ENCODE data around the gene PAK2. TPM values are rescaled to one million over a fixed set of nuclear protein-coding genes. Genes with fewer than 3 reads are reported as not detected.

The PAK2 gene
- total and polyA plus RNA-seq, 12 donors: 14.5 to 62.2 (median 50.4) TPM

- peaks cover 0 to 5% (median 0%) of the 10 kb centered on the region in 7 donors for H3K27me3 ChIP-seq
- H3K9me3 ChIP-seq: no peaks in the 10 kb centered on the region
- peak in 3 of 9 donors; percentile 12 to 25 (median 13) for TF ChIP-seq CTCF (IDR thresholded peaks at IDR 0.05)
- H3K27ac ChIP-seq: no peak overlapping the region
- 7 to 18% methylated on average over 1 of the region's 1 CpG for WGBS, 2 donors
- no peak overlapping the region for H3K4me3 ChIP-seq
- no peak for DNase-seq
- H3K36me3 ChIP-seq: no peaks in the 10 kb centered on the region
- intact Hi-C loops (cut with DNase I): no loop called here
- no peak for ATAC-seq
- H3K4me1 ChIP-seq: peaks cover 0 to 36% (median 0%) of the 10 kb centered on the region in 9 donors
These were observed 45.4 kb upstream of the PAK2 start for GRCh38 chr3:196694202-196694638.

- WGBS, 2 donors: 93 to 96% methylated on average over 17 of the region's 17 CpGs
- intact Hi-C loops (cut with DNase I): no loop called here
- Histone ChIP-seq H3K4me1 (peaks cover 0 to 28% (median 0%) of the 10 kb centered on the region in 9 donors), H3K27me3 (peaks cover 0 to 5% (median 0%) of the 10 kb centered on the region in 7 donors), H3K9me3 (no peaks in the 10 kb centered on the region), H3K36me3 (no peaks in the 10 kb centered on the region), H3K27ac (no peak overlapping the region), H3K4me3 (no peak overlapping the region)
- ATAC-seq (peak in 2 of 8 donors; percentile 27 to 44), DNase-seq (no peak)
- TF ChIP-seq CTCF (IDR thresholded peaks at IDR 0.05): no peak
These were observed 44.5 kb upstream of the PAK2 start for GRCh38 chr3:196694941-196695848.

- Histone ChIP-seq H3K9me3 (no peaks in the 10 kb centered on the region), H3K27ac (no peak overlapping the region), H3K36me3 (no peaks in the 10 kb centered on the region), H3K4me3 (no peak overlapping the region), H3K4me1 (peaks cover 0 to 24% (median 0%) of the 10 kb centered on the region in 9 donors), H3K27me3 (peaks cover 0 to 5% (median 0%) of the 10 kb centered on the region in 7 donors)
- intact Hi-C loops (cut with DNase I): no loop called here
- DNase-seq (no peak), ATAC-seq (no peak)
- WGBS, 2 donors: 87% methylated on average over 5 of the region's 5 CpGs
- no peak for TF ChIP-seq CTCF (IDR thresholded peaks at IDR 0.05)
These were observed 43.8 kb upstream of the PAK2 start for GRCh38 chr3:196695849-196696226.

DNA sequence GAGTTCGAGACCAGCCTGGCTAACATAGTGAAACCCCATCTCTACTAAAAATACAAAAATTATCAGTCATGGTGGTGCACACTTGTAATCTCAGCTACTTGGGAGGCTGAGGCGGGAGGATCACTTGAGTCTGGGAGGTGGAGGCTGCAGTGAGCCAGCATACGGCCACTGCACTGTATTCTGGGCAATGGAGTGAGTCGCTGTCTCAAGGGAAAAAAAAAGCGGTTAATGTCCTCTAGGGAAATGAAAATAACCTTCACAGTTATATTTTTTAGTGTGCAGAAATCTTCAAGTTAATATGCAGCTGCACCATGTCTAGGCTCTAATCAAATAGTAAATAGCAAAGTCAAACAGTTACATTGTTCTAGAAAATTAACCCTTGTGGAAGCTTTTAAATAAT lies 42.4 kb upstream of the PAK2 start:
- no peaks in the 10 kb centered on the region for H3K36me3 ChIP-seq
- H3K27me3 ChIP-seq: peaks cover 0 to 5% (median 0%) of the 10 kb centered on the region in 7 donors
- TF ChIP-seq CTCF (IDR thresholded peaks at IDR 0.05): no peak
- no peak for DNase-seq
- no peak overlapping the region for H3K4me3 ChIP-seq
- peaks cover 0 to 14% (median 0%) of the 10 kb centered on the region in 9 donors for H3K4me1 ChIP-seq
- no peaks in the 10 kb centered on the region for H3K9me3 ChIP-seq
- no peak for ATAC-seq
- intact Hi-C loops (cut with DNase I): no loop called here
- WGBS, 2 donors: 80 to 85% methylated on average over 5 of the region's 5 CpGs
- no peak overlapping the region for H3K27ac ChIP-seq

Data from heart right ventricle (tissue), 16 donors.